Measurements from ENCODE around the gene TMEM132D.

GRCh38 chr12:129540954-129541353, 362.9 kb downstream of the TMEM132D start:
- TF ChIP-seq USF1 (CRISPR knock-in tag; IDR thresholded peaks at IDR 0.05) (no peak), CTCF (IDR thresholded peaks at IDR 0.05) (no peak), ZNF121 (CRISPR knock-in tag; IDR thresholded peaks at IDR 0.05) (no peak), STAT6 (CRISPR knock-in tag; conservative IDR thresholded peaks at IDR 0.05; ENCODE audit: low read depth) (no peak), ATF6 (CRISPR knock-in tag; IDR thresholded peaks at IDR 0.05) (no peak), PREB (CRISPR knock-in tag; IDR thresholded peaks at IDR 0.05; ENCODE audit: borderline replicate concordance) (no peak), ATF2 (CRISPR knock-in tag; IDR thresholded peaks at IDR 0.05; ENCODE audit: borderline replicate concordance, low read depth) (no peak), ZNF232 (CRISPR knock-in tag; IDR thresholded peaks at IDR 0.05) (no peak), HMGXB4 (CRISPR knock-in tag; IDR thresholded peaks at IDR 0.05) (no peak), NFYB (CRISPR knock-in tag; conservative IDR thresholded peaks at IDR 0.05; ENCODE audit: low read depth) (no peak), ZNF512 (CRISPR knock-in tag; IDR thresholded peaks at IDR 0.05; ENCODE audit: borderline replicate concordance) (no peak), JUN (CRISPR knock-in tag; IDR thresholded peaks at IDR 0.05) (no peak), GABPB1 (CRISPR knock-in tag; IDR thresholded peaks at IDR 0.05) (no peak), USF2 (CRISPR knock-in tag; IDR thresholded peaks at IDR 0.05) (no peak)

Data from WTC11 (cell line).